Prostate gland (tissue), 2 donors: ENCODE data around the gene SMPD1.

Experiments used
- POLR2A ChIP-seq: fragments of 450-650 bp; IDR thresholded peaks from one replicate; pipeline ENCODE4 v1.6.1; 2016; ENCODE audit warnings: antibody characterized with exemption, mild to moderate bottlenecking
- POLR2AphosphoS5 ChIP-seq: sonication (generic); formaldehyde crosslinking; IDR thresholded peaks from one replicate; pipeline ENCODE4 v1.6.1; 2017; ENCODE audit warnings: antibody characterized with exemption
- TF ChIP-seq, protein P1 (sequence below), 4 experiments: fragments of 200-600 bp in 2 of 4; fragments of 450-650 bp in 2 of 4; sonication (generic) in 2 of 4; IDR thresholded peaks; 1 replicate in 3 of 4; 2 replicates in 1 of 4; pipeline ENCODE4 v1.5.1; 2016 to 2019; ENCODE audit warnings: antibody characterized with exemption in 4 of 4, mild to moderate bottlenecking in 2 of 4, moderate library complexity in 2 of 4

- TF ChIP-seq, protein P1, sequence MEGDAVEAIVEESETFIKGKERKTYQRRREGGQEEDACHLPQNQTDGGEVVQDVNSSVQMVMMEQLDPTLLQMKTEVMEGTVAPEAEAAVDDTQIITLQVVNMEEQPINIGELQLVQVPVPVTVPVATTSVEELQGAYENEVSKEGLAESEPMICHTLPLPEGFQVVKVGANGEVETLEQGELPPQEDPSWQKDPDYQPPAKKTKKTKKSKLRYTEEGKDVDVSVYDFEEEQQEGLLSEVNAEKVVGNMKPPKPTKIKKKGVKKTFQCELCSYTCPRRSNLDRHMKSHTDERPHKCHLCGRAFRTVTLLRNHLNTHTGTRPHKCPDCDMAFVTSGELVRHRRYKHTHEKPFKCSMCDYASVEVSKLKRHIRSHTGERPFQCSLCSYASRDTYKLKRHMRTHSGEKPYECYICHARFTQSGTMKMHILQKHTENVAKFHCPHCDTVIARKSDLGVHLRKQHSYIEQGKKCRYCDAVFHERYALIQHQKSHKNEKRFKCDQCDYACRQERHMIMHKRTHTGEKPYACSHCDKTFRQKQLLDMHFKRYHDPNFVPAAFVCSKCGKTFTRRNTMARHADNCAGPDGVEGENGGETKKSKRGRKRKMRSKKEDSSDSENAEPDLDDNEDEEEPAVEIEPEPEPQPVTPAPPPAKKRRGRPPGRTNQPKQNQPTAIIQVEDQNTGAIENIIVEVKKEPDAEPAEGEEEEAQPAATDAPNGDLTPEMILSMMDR (IDR thresholded peaks at IDR 0.05): no peak
- TF ChIP-seq POLR2A: no peak
- TF ChIP-seq POLR2AphosphoS5: no peak
Observed at GRCh38 chr11:6410695-6411430, 20.6 kb downstream of the SMPD1 start.
